K562 (cell line): ENCODE results near the gene FMO5. TPM values are rescaled to one million over a fixed set of nuclear protein-coding genes. Genes with fewer than 3 reads are reported as not detected.

Experiments used
- ATAC-seq: fragments of 200-7000 bp; cut with Tn5 transposase; 3 replicates; pipeline ENCODE4 v1.9.1; 2020; ENCODE audit warnings: moderate library complexity
- BruUV-seq: library from RNA; stranded (reverse); fragments of 400-500 nt; replicated peaks from 2 replicates; lab custom pipeline; 2021; lab: Mats Ljungman, UMichigan
- CTCF ChIA-PET: fragments of 300-600 bp; formaldehyde crosslinking; extraction: SDS; loops from one replicate; lab custom pipeline; 2021; ENCODE audit warnings: low intra/inter-chr PET ratio; lab: Yijun Ruan, JAX
- POLR2A ChIA-PET: fragments of 300-600, 350-650 bp; sonication (Branson Sonifier 250); formaldehyde crosslinking; extraction: SDS; loops from one replicate; lab custom pipeline; 2021; ENCODE audit warnings: antibody characterized with exemption, inconsistent platforms; lab: Yijun Ruan, JAX
- DNase-seq, 4 experiments: peaks; one replicate each; pipeline versions ENCODE4 v3.0.0 to v3.0.0-alpha.2; 2011 to 2018; ENCODE audit warnings: low spot score in 3 of 4, mixed read lengths in 3 of 4; ENCODE audit errors: extremely low read depth in 1 of 4
- FAIRE-seq: peaks from 2 replicates; lab custom pipeline; 2011; peaks lifted over from hg19 to GRCh38; lab: Jason Lieb, UNC
- H2AFZ ChIP-seq: 2 replicates; pipeline ENCODE4 v1.6.0; 2011; ENCODE audit warnings: low read depth, low read length, control low read depth, inconsistent platforms
- H3K27ac ChIP-seq: fragments of 200-600 bp; 3 replicates; pipeline ENCODE4 v1.8.0; 2011; ENCODE audit warnings: low read depth, mild to moderate bottlenecking, control low read depth, inconsistent platforms, low read length, moderate library complexity, mixed read lengths; ENCODE audit errors: extremely low read depth
- H3K27me3 ChIP-seq, 2 experiments: fragments of 300-600 bp in 1 of 2; 2 replicates in 1 of 2; 3 replicates in 1 of 2; pipeline versions ENCODE4 v1.6.0 to v1.8.0; 2011; ENCODE audit warnings: inconsistent platforms in 2 of 2, low read length in 2 of 2, mild to moderate bottlenecking in 1 of 2, mixed read lengths in 1 of 2, moderate library complexity in 1 of 2; ENCODE audit not compliant: control insufficient read depth in 2 of 2, insufficient read depth in 2 of 2
- H3K36me3 ChIP-seq: fragments of 300-600 bp; 3 replicates; pipeline ENCODE4 v1.8.0; 2011; ENCODE audit warnings: mild to moderate bottlenecking, low read length, inconsistent platforms; ENCODE audit not compliant: control insufficient read depth, insufficient read depth
- H3K4me1 ChIP-seq, 2 experiments: fragments of 200-600 bp in 1 of 2; replicated peaks in 1 of 2; 2 replicates in 1 of 2; 3 replicates in 1 of 2; pipeline versions ENCODE4 v1.5.1 to v1.8.0; 2011; ENCODE audit warnings: inconsistent platforms in 2 of 2, low read length in 2 of 2, mild to moderate bottlenecking in 1 of 2, mixed read lengths in 1 of 2, moderate library complexity in 1 of 2; ENCODE audit not compliant: control insufficient read depth in 2 of 2, insufficient read depth in 2 of 2
- H3K4me2 ChIP-seq: 2 replicates; pipeline ENCODE4 v1.6.1; 2011; ENCODE audit warnings: low read length, control low read depth, inconsistent platforms, mixed read lengths; ENCODE audit not compliant: insufficient read depth
- H3K4me3 ChIP-seq: fragments of 200-600 bp; sonication (generic), shearing (Covaris generic); 2 replicates; pipeline ENCODE4 v1.5.1; 2016; ENCODE audit warnings: control low read depth, inconsistent platforms
- H3K79me2 ChIP-seq: fragments of 200-600 bp; 3 replicates; pipeline ENCODE4 v1.8.0; 2011; ENCODE audit warnings: low read length, inconsistent platforms; ENCODE audit not compliant: control insufficient read depth, insufficient read depth
- H3K9ac ChIP-seq, 2 experiments: 2 replicates each; pipeline versions ENCODE4 v1.6.0 to v1.6.1; 2011; ENCODE audit warnings: low read depth in 2 of 2, low read length in 2 of 2, control low read depth in 1 of 2, inconsistent platforms in 1 of 2, mild to moderate bottlenecking in 1 of 2, mixed read lengths in 1 of 2; ENCODE audit not compliant: insufficient read depth in 1 of 2
- H3K9me1 ChIP-seq: one replicate; pipeline ENCODE4 v1.6.0; 2011; ENCODE audit warnings: inconsistent platforms, mild to moderate bottlenecking, low read length, moderate library complexity; ENCODE audit not compliant: control insufficient read depth, insufficient read depth
- H3K9me3 ChIP-seq: replicated peaks from 2 replicates; pipeline ENCODE4 v1.5.1; 2011; ENCODE audit warnings: low read depth, low read length, inconsistent platforms; ENCODE audit not compliant: control insufficient read depth, insufficient read depth
- H4K20me1 ChIP-seq: replicated peaks from 2 replicates; pipeline ENCODE4 v1.6.1; 2011; ENCODE audit warnings: low read length, inconsistent platforms, mixed read lengths; ENCODE audit not compliant: control insufficient read depth, insufficient read depth
- FOS ChIP-seq: IDR thresholded peaks from 3 replicates; pipeline ENCODE4 v1.6.1; 2011; ENCODE audit not compliant: insufficient read length; ENCODE audit errors: extremely low read depth
- KAT7 ChIP-seq: sonication (generic); formaldehyde crosslinking; IDR thresholded peaks from 2 replicates; pipeline ENCODE4 v1.8.0; 2022; ENCODE audit warnings: missing genetic modification reagents, mild to moderate bottlenecking, borderline replicate concordance
- MYNN ChIP-seq, 2 experiments: sonication (generic); formaldehyde crosslinking in 1 of 2; IDR thresholded peaks; 2 replicates each; pipeline versions ENCODE4 v1.5.0 to v1.6.1; 2016 to 2020; ENCODE audit warnings: antibody characterized with exemption in 1 of 2, missing genetic modification reagents in 1 of 2
- NCOR1 ChIP-seq: fragments of 450-650 bp; IDR thresholded peaks from 2 replicates; pipeline ENCODE4 v1.6.1; 2016; ENCODE audit warnings: mild to moderate bottlenecking, moderate library complexity
- NFRKB ChIP-seq: fragments of 450-650 bp; IDR thresholded peaks from 2 replicates; pipeline ENCODE4 v1.6.1; 2016; ENCODE audit warnings: low read depth
- NRF1 ChIP-seq, 2 experiments: fragments of 450-650 bp; IDR thresholded peaks in 1 of 2; conservative IDR thresholded peaks in 1 of 2; 2 replicates each; pipeline ENCODE4 v1.6.1; 2014; ENCODE audit warnings: mild to moderate bottlenecking in 2 of 2
- PHTF2 ChIP-seq: fragments of 250-450 bp; sonication (Bioruptor Pico); IDR thresholded peaks from 2 replicates; pipeline ENCODE4 v1.5.0; 2021; ENCODE audit warnings: mild to moderate bottlenecking
- SLC30A9 ChIP-seq: fragments of 250-450 bp; sonication (Bioruptor Pico); IDR thresholded peaks from 2 replicates; pipeline ENCODE4 v1.8.0; 2022; ENCODE audit warnings: mild to moderate bottlenecking, moderate library complexity
- ZFP30 ChIP-seq: fragments of 250-450 bp; sonication (Bioruptor Pico); IDR thresholded peaks from 2 replicates; pipeline ENCODE4 v1.8.0; 2022; ENCODE audit warnings: moderate library complexity, mild to moderate bottlenecking, inconsistent platforms, borderline replicate concordance
- ZFX ChIP-seq: sonication (generic); formaldehyde crosslinking; IDR thresholded peaks from 2 replicates; pipeline ENCODE4 v1.8.0; 2022; ENCODE audit warnings: mild to moderate bottlenecking, missing genetic modification reagents, moderate library complexity
- ZNF507 ChIP-seq: conservative IDR thresholded peaks from 2 replicates; pipeline ENCODE4 v1.6.1; 2017; ENCODE audit warnings: missing genetic modification characterization, missing compliant biosample characterization
- ZNF584 ChIP-seq: fragments of 200-800 bp; sonication (Bioruptor generic); IDR thresholded peaks from 2 replicates; pipeline ENCODE4 v1.6.1; 2016; ENCODE audit warnings: low read depth, mild to moderate bottlenecking, missing genetic modification characterization, missing compliant biosample characterization
- WGBS: fragments of 100-300 bp; shearing (Covaris generic); methylation state at CpG from one replicate; pipeline ENCODE4 v1.1.6; 2016; ENCODE audit warnings: low coverage, mixed read lengths; ENCODE audit not compliant: insufficient coverage; ENCODE audit errors: missing lambda C conversion rate; 5-methylcytosine and 5-hydroxymethylcytosine counted together
- in situ Hi-C: fragments of 300-500 bp; cut with MboI; formaldehyde crosslinking; loops from 4 replicates; pipeline ENCODE4 v1.15.0; 2018; ENCODE audit warnings: inconsistent platforms, mixed read lengths
- intact Hi-C: fragments of 100-400 bp; cut with micrococcal nuclease; formaldehyde crosslinking; loops from 2 replicates; pipeline ENCODE4 v1.14.2; 2022
- polyA plus RNA-seq, 8 experiments: library from polyadenylated mRNA; depleted of rRNA in 4 of 8; stranded (reverse) in 5 of 8; unstranded in 3 of 8; fragments of >200 nt; fragmentation: Nextera tagmentation in 2 of 8; fragmentation: Illumina TruSeq in 1 of 8; extraction: Ambion mirVana in 2 of 8; extraction: Trizol in 1 of 8; gene quantifications; 2 replicates each; pipeline versions ENCODE4 v1.2.1 to v1.2.3, GENCODE V29; 2011 to 2014; ENCODE audit warnings: inconsistent platforms in 1 of 8, missing spikeins in 1 of 8
- total RNA-seq, 7 experiments: library from RNA; depleted of rRNA in 6 of 7; stranded (reverse); fragments of >200 nt in 6 of 7; fragmentation: Illumina TruSeq in 2 of 7; extraction: Trizol in 2 of 7; gene quantifications; 2 replicates each; pipeline versions ENCODE4 v1.2.1 to v1.2.3, GENCODE V29; 2011 to 2021; ENCODE audit warnings: low replicate concordance in 1 of 7
- TF ChIP-seq, protein P1 (sequence below), 2 experiments: IDR thresholded peaks in 1 of 2; conservative IDR thresholded peaks in 1 of 2; 2 replicates each; pipeline ENCODE4 v1.6.1; 2016; ENCODE audit warnings: low read depth in 2 of 2, mild to moderate bottlenecking in 1 of 2, missing compliant biosample characterization in 1 of 2, missing genetic modification characterization in 1 of 2, moderate library complexity in 1 of 2
- TF ChIP-seq, protein P2 (sequence below): fragments of 450-650 bp; IDR thresholded peaks from 2 replicates; pipeline ENCODE4 v1.6.1; 2016; ENCODE audit warnings: low read depth, mild to moderate bottlenecking, moderate library complexity
- TF ChIP-seq, protein P3 (sequence below): sonication (generic); formaldehyde crosslinking; IDR thresholded peaks from 2 replicates; pipeline ENCODE4 v1.8.1; 2023; ENCODE audit warnings: mild to moderate bottlenecking, missing genetic modification reagents, moderate library complexity
- TF ChIP-seq, protein P4 (sequence below): sonication (generic); formaldehyde crosslinking; IDR thresholded peaks from 2 replicates; pipeline ENCODE4 v1.8.0; 2022; ENCODE audit warnings: missing genetic modification reagents, mild to moderate bottlenecking, moderate library complexity, borderline replicate concordance

The FMO5 gene
- total and polyA plus RNA-seq, 9 of the 15 experiments (the other 6 are each of a cell fraction or from before 2014, with no cell fraction given), result 0.11 to 0.69 (median 0.19) TPM; not detected in 1

DNA sequence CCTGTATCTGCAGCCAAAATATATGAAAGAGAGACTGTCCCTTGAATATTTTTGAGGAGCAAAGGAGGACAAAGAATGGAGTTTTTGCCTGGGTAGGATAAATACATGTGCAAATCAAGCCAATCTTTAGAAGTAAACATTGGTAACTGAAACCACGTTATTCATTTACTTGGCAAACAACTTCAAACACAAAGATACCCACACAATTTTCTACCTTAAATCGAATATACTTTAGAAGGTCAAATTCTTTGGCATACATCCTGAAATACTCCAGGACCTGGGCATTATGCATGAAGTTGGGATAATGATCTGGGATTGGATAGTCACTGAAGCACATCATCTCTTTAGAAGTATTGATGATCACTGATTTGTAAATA, 9.6 kb downstream of the FMO5 start:
- in situ Hi-C loops (no loop called here), intact Hi-C loops (no loop called here)
- no peak for TF ChIP-seq NFRKB
- TF ChIP-seq ZNF507 (tag), result no peak
- TF ChIP-seq, protein P1, sequence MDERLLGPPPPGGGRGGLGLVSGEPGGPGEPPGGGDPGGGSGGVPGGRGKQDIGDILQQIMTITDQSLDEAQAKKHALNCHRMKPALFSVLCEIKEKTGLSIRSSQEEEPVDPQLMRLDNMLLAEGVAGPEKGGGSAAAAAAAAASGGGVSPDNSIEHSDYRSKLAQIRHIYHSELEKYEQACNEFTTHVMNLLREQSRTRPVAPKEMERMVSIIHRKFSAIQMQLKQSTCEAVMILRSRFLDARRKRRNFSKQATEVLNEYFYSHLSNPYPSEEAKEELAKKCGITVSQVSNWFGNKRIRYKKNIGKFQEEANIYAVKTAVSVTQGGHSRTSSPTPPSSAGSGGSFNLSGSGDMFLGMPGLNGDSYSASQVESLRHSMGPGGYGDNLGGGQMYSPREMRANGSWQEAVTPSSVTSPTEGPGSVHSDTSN (CRISPR knock-in tag; IDR thresholded peaks at IDR 0.05; ENCODE audit: low read depth), result no peak
- TF ChIP-seq, protein P1 (tag; conservative IDR thresholded peaks at IDR 0.05; ENCODE audit: low read depth), result no peak
- TF ChIP-seq PHTF2, result no peak
- no peak for TF ChIP-seq ZFP30
- no peak for TF ChIP-seq FOS
- no peak for TF ChIP-seq NCOR1
- no peak for TF ChIP-seq ZNF584 (CRISPR knock-in tag)
- no peak for TF ChIP-seq SLC30A9 (CRISPR knock-in tag)
- TF ChIP-seq, protein P2, sequence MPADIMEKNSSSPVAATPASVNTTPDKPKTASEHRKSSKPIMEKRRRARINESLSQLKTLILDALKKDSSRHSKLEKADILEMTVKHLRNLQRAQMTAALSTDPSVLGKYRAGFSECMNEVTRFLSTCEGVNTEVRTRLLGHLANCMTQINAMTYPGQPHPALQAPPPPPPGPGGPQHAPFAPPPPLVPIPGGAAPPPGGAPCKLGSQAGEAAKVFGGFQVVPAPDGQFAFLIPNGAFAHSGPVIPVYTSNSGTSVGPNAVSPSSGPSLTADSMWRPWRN, result no peak
- no peak for TF ChIP-seq MYNN (IDR thresholded peaks at IDR 0.05)
- no peak for TF ChIP-seq MYNN (CRISPR knock-in tag; IDR thresholded peaks at IDR 0.05)
- no peak for TF ChIP-seq NRF1 (conservative IDR thresholded peaks at IDR 0.05 in 1 of 2, IDR thresholded peaks at IDR 0.05 in 1 of 2)
- TF ChIP-seq, protein P3, sequence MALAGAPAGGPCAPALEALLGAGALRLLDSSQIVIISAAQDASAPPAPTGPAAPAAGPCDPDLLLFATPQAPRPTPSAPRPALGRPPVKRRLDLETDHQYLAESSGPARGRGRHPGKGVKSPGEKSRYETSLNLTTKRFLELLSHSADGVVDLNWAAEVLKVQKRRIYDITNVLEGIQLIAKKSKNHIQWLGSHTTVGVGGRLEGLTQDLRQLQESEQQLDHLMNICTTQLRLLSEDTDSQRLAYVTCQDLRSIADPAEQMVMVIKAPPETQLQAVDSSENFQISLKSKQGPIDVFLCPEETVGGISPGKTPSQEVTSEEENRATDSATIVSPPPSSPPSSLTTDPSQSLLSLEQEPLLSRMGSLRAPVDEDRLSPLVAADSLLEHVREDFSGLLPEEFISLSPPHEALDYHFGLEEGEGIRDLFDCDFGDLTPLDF (CRISPR knock-in tag), result no peak
- TF ChIP-seq, protein P4, sequence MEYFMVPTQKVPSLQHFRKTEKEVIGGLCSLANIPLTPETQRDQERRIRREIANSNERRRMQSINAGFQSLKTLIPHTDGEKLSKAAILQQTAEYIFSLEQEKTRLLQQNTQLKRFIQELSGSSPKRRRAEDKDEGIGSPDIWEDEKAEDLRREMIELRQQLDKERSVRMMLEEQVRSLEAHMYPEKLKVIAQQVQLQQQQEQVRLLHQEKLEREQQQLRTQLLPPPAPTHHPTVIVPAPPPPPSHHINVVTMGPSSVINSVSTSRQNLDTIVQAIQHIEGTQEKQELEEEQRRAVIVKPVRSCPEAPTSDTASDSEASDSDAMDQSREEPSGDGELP (CRISPR knock-in tag), result no peak
- TF ChIP-seq KAT7, result no peak
- TF ChIP-seq ZFX (CRISPR knock-in tag), result no peak
- no peaks in the 10 kb centered on the region for H3K79me2 ChIP-seq
- POLR2A ChIA-PET, result no interaction called here
- H4K20me1 ChIP-seq, result no peaks in the 10 kb centered on the region
- no peaks in the 10 kb centered on the region for H3K9me1 ChIP-seq
- CTCF ChIA-PET, result no interaction called here
- no peak overlapping the region for H3K4me3 ChIP-seq
- no peak for ATAC-seq
- no peak overlapping the region for H3K4me2 ChIP-seq
- no peaks in the 10 kb centered on the region for H3K36me3 ChIP-seq
- DNase-seq, result no peak
- no peak for FAIRE-seq
- peaks cover 5 to 16% of the 10 kb centered on the region in 2 experiments for H3K27me3 ChIP-seq
- WGBS, result 0% methylated on average over 2 of the region's 2 CpGs
- no peak overlapping the region for H3K27ac ChIP-seq
- H3K9ac ChIP-seq, result no peak overlapping the region
- H3K4me1 ChIP-seq, result no peaks in the 10 kb centered on the region
- H3K9me3 ChIP-seq, result no peaks in the 10 kb centered on the region
- no peak overlapping the region for H2AFZ ChIP-seq
- BruUV-seq, result no TSS peak
